SW480 (cell line): Measurements from ENCODE around the gene EXOC5.
A peak's percentile ranks its signal among the peaks of the same experiment; 100 is the strongest.

Experiments
- DNase-seq: peaks from one replicate; pipeline ENCODE4 v3.0.0-alpha.2; 2016; ENCODE audit warnings: low spot score

Gene EXOC5, protein sequence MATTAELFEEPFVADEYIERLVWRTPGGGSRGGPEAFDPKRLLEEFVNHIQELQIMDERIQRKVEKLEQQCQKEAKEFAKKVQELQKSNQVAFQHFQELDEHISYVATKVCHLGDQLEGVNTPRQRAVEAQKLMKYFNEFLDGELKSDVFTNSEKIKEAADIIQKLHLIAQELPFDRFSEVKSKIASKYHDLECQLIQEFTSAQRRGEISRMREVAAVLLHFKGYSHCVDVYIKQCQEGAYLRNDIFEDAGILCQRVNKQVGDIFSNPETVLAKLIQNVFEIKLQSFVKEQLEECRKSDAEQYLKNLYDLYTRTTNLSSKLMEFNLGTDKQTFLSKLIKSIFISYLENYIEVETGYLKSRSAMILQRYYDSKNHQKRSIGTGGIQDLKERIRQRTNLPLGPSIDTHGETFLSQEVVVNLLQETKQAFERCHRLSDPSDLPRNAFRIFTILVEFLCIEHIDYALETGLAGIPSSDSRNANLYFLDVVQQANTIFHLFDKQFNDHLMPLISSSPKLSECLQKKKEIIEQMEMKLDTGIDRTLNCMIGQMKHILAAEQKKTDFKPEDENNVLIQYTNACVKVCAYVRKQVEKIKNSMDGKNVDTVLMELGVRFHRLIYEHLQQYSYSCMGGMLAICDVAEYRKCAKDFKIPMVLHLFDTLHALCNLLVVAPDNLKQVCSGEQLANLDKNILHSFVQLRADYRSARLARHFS

DNA sequence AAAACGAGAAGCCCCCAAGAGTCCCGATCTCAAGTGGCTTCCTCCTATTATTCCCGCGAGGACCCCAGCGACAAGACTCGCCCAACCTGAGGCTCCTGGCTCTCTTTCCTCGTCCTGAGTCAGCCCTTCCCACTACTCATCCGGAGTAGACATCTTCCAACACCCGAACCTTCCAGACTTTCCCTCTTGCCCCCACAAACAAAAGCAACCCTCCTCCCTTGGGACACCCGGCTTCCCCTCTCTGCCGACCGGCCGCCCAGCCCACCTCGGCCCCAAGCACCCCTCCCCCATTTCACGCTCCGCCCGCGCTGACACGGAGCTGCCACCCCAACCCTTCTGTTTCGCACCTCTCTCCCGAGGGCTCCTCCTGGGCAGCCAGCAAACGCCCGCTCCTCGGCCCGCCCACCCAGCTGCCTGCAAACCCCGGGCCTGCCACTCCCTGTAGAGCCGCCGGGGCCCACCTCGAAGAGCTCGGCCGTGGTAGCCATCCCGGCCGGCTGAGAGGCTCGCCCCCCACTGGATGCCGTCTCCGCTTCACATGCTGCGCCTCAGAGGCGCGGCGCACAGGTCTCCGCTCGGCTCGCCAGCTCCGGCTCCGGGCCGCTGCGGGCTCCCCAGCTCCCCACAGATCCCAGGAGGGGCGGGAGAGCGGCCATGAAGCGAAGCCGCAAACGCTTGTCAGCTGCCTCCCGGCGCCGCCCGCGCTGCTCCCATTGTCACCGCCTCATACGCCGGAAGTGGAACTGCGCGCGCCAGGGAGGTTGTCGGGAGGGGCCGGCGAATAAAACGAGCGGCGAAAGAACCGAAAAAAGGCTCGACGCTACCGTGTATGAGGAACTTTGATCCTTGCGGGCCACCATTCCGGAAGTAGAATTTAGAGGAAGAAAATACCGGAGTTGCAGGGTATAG is at the start of gene EXOC5, which contains the start of gene AP5M1:
EXOC5 (minus strand) TSS at position 745 of the 909 bp plus-strand sequence; CDS start at position 488, 257 bp downstream.
AP5M1 (plus strand) TSS at position 811 of the 909 bp plus-strand sequence. CDS start 344 bp downstream, outside the sequence.
- DNase-seq, result peak; percentile 93

DNA sequence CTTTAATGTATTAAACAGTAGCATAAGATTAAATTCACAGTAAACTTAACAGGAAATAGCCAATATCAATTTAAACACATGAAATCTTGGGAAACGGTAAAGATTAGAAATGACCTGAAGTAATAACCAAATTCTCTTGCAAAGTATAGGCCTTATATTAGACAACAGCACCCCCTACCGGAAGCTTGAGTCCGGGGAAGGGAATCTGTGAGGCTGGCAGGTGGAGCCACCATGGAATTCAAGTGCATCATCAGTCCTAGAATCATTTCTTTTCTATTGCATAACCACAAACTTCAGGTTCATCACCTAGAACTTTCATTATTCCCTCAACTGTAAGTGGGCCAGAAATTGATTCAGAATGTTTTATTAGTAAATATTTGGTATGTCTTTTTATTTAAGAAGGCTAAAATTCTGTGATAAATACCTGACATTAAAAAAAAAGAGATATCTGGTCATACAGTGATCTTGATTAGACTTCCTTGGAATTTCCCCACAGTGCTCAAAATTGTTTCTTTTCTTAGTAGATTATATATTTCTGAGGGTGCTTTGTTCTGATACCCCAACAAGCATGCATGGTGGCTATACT is 48.6 kb upstream of the EXOC5 start:
- DNase-seq, result peak; percentile 69

DNA sequence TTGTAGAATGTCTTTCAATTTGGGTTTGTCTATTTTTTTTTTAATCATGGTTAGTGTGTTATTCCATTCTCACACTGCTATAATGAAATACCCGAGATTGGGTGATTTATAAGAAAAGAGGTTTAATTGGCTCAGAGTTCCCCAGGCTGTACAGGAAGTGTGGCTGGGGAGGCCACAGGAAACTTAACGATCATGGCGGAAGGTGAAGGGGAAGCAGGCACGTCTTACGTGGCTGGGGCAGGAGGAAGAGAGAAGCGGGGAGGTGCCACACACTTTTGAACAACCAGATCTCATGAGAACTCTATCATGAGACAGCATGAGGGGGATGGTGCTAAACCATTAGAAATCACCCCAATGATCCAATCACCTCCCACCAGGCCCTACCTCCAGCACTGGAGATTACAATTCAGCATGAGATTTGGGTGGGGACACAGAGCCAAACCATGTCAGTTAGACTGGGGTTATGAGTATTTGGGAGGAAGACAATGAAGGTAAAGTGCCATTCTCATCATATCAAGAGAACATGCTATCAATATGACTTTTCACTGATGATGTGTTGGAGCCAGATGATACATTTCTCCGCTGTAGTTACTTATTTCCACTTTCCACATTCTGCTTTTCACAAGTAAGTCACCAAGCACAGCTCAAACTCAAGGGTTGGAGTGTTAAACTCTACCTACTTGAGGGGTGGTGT is 45.8 kb upstream of the EXOC5 start:
- no peak for DNase-seq

DNA sequence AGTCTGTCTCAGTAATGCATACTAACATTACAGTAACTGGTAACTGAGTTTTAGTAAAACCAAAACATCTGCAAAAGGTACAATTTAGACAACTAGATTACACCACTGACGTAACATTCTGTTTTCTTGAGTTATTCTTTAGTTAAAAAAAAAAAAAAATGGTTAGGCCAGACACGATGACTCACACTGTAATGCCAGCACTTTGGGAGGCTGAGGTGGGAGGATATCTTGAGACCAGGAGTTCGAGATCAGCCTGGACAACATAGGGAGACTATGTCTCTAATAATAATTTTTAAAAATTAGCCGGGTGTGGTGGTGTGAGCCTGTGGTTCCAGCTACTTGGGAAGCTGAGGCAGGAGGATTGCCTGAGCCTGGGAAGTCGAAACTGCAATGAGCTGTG is 34.2 kb upstream of the EXOC5 start:
- DNase-seq, result no peak

DNA sequence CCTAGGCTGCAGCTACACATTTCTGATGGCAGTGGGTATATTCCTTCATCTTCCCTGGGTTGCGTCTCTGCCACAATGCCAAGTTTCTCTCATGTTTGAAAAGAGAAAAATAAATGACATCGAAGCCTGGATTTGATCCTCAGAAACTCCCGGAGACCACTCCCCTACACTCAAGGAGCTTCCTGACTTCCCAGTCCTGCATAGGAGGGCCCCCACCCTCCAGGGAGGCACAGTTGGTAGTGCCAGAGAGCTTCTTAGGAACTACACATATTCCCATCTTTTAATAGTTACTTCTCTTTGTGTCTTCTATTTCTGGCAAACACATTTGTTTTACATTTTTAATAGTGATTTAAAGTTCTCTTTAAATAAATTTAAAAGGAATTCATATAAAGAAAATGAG is 30.8 kb upstream of the EXOC5 start:
- DNase-seq, result no peak

DNA sequence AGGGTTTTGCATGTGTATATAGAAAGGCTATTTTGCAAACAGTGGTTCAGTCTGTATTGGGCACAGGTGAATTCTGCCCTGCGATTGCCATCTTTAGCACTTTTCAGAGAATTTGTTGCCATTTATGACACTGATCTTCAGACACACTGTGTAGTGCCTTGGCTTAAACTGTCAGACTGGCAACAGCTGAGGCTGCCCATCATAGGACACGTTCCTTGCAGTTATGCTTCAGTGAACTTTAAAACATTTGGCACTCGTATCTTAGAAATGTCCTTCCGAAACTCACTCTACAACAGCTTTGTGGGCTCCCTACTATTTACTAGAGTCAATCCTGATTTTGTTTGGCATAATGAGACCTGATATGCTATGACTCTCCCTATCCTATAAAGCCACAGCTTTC is 29.1 kb upstream of the EXOC5 start:
- DNase-seq, result no peak

DNA sequence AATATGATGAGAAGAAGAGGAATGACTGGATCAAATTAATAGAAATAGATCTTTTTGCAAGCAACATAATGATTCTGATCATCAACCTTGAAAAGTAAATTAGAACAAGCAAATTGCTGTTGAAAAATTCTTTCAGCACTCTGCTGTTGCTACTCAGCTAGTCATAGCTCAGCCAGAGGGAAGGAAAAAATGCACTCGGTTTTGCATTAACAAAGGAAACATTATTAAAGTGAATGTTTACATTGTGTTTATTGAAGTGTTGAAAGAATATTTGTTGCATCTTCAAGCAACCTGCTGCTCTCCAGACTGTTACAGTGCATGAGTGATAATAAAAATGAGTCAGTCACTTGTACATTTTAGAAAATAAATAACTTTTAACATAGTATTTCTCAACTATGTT is 26.5 kb upstream of the EXOC5 start:
- no peak for DNase-seq

DNA sequence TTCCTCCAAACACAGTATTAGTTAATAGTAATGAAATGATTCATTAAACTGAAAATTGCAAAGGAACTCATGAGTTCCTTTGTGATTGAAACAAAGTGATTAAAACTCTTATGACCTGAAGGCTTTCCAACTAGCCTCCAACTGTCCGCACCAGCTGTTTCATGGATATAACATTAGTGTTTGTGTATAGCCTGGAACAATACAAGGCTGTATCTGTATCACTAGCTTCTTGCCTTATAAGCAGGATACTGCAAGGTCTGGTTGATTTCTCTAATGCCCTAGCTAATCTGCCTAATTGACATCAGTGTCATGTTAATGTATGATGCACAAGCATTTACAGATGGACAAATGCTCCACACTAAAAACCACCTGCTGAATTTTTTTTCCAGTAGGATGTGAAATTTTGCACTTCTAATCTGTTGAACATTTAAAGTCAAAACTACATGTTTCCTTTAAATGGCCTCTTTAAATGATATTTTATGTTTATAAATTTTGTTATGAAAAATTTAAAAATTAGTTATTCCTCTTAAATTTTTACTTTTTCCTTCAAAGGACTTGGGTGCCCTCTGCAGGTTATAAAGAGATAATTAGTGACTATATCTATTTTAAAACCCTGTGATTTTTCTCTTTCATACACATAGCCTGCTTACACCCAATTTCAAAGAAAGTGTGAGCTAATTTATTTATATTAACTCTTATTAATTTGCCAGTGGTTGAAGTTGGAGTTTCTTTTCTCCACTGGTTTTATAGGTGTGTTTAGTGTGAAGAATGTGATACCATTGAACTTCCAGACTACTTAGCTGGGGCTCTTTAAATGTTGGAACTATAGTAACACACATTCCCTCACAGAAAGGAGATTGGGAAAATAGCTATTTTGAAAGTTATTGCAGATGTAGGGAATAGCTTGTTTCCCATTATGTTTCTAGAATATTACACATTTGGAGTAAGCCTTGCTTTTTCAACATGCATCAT is 25.4 kb upstream of the EXOC5 start:
- DNase-seq, result peak; percentile 2

DNA sequence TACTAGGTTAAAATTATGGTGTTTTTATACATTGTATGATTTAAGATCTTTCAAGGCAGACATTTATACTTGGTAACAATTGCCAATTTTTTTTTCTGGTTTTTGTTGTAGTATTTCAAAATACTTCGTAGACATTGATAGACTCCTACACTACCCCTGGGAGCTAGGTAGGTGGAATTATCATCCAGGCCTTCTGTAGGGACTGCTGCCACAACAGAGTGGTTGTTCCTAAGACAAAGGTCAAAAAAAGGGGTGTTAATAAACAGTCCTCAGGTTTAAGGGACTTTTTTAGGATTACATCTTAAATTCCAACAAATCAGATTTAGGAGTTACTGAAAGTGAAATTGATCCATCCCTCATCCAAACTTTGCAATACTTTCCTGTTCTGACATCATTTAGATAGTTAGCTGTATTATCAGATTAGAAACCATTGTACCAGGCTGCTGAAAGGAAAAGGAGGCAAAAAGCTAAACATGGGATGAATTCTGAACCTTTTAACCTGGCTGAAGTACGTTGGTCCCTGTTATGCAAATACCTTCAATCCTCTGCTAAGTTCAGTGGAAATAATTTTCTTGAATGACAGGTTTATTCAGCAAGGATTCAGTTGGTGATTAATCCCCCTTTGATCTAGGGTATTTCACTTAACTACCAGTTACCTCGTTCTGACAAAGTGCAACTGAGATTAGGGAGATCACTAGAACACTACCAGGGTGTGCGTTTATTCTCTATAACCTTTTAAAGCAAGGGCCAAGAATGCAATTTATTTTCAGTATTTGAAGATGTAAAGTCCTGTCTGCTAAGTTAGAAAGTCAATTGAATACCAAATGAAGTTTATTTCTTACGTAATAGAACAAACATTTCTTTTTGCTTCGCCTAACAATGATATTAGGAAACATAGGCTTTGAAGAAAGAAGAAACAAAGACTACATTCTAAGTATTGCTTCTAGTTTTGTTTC is 23.3 kb upstream of the EXOC5 start:
- DNase-seq, result no peak

DNA sequence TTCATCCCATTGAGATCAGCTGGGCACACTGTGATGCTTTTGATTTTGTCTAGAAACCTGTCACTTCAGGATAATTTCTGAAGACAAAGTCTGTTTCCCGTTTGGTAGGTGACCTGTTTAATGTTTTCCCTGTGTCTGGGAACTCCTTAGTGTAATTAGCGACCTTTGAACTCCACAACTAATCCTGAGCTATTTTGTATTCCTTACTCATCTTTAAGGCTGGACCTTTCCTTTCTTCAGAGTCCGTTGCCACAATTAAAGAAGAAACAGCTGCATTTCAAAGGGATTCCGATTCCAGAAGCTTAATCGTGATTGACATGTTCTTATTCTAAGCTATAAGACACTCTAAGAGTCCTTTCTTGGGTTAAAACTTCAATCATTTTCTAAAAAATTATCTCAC is 22.0 kb upstream of the EXOC5 start:
- DNase-seq, result no peak

DNA sequence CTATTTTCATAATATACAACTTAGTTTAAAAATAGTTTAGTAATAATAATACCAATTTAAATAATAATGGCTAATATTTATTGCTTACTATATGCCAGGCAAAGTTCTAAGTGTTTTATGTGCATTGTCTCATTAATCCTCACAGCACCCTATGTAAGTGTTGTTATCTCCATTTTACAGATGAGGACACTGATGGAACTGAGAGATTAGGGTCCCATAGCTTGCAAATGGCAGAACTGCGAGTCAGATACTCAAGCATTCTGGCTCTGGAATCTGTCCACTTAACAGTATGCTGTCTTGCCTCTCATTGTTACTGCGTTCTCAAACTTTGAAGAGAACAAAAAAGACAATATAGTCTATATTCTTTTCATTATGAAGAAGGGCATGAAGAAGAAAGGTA is 19.0 kb upstream of the EXOC5 start:
- no peak for DNase-seq

DNA sequence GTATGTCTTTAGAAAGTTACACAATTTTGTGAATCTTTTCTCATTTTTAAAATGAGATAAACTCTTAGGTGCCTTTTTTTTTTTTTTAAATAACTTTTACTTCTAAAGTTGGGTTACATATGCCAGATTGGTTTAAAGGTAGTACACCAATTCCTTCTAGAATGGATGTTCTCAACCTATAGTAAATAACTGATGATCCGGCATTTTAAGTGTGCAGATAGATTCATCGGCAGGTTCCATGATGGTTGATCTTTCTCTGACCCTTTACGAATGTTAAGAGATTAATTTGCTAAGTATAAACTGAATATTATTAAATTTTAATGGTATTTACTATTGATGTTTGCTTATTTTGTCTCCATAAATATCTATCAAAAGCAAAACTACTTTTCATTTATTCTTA is 8.4 kb upstream of the EXOC5 start:
- DNase-seq, result no peak

DNA sequence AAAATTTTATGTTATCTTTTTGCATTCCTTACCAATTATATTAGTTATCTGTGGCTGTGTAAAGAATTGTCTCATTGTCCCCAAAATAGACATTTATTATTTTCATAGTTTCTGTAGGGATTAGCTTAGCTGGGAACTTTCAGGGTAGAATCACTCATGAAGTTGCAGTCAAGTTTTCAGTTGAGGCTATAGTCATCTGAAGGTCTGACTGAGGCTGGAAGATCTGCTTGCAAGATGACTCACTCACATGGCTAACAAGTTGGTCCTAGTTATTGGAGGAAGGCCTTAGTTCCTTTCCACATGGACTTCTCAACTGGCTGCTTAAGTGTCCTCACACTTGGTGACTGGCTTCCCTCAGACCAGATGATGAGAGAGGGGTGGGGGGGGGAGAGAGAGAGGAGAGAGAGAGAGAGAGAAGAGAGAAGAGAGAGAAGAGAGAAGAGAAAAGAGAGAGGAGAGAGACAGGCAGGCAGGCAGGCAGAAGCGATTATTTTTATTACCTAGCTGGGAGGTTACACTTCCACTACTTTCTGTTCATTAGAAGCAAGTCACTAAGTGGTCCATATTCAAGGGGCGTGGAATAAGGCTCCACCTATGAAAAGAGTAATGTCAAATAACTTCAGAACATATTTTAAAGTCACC is 6.4 kb upstream of the EXOC5 start:
- no peak for DNase-seq

DNA sequence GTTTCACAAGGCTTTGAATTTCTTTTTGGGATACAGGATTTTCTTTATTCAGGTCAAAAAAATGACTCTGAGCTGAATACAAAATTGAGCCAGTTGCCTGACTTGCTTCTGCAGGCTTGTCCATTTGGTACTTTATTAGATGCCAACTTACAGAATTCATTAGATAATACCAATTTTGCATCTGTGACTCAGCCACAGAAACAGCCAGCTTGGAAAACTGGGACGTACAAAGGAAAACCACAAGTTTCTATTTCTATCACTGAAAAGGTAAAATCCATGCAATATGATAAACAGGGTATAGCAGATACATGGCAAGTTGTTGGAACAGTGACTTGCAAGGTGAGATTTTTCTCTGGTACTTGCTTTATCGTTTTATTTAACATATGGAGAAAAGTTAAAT is 5.8 kb upstream of the EXOC5 start:
- no peak for DNase-seq

DNA sequence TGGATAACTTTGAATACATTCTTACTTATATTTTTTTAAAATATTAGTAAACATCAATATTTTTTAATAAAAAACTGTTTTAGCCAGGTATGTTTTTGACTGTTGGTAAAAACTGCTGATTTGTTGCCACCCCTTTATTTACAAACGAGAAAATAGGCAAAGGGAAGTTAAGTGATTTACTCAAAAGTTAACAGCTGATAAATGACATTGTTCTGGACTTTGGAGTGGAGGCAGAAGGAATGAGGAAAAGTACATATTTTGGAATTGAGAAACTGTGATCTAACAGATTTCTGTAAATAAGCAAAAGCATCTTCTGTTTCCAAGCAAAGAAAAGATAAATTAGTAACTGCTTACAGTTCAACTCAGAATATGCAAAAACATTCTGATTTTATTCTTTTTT is 4.5 kb upstream of the EXOC5 start:
- no peak for DNase-seq

DNA sequence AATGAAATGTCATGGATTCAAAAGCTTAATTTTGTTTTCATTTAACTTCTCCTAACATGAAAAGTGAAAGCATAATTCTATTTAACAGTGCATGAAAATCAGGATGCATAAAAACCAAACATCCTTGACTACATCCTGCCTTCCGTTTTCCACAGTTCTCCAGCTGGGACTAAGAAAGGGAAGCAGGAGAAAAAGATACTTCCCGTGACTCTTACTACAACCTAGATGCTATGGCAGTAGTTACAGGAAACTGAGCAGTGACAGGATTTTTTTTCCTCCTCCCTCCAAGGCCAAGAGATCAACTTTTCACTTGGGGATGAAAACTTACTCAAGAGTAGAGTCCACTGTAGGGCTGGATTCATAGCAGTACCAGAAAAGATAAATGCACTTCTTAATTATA is 2.6 kb downstream of the EXOC5 start:
- DNase-seq, result no peak

DNA sequence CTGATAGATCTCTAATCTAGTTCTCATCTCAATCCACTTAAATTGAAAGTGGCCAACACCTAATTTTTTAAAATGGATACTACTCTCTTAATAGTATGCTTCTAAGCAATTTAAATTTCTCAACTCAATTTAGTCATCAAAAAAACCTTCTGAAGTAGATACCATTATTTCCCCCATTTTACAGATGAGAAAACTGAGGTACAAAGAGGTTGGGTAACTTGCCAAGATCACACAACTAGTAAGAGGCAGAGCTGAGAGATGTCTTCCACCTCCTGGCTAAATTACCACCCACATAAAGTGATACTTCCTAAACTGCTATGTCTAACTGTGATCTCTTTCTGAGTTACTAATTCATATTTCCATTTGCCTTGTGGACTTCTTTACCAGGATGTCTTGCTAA is 6.6 kb downstream of the EXOC5 start:
- DNase-seq, result no peak

DNA sequence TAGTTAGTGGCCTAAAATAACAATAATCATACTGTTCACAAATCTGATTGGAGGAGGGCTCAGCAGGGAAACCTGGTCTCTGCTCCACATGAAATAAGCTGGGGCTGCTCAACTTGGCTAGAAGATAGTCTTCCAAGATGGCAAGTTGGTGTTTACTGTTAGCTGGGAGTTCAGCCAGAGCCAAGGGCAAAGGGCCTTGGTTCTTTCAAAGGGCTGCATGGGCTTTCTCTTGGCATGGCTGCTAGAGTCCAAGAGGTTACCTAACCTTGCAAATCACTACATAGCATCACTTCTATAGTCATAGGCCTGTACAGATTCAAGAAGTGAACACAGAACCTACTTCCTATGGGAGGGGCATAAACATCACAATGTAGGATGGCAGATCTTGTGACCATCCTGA is 7.1 kb downstream of the EXOC5 start:
- DNase-seq, result no peak

DNA sequence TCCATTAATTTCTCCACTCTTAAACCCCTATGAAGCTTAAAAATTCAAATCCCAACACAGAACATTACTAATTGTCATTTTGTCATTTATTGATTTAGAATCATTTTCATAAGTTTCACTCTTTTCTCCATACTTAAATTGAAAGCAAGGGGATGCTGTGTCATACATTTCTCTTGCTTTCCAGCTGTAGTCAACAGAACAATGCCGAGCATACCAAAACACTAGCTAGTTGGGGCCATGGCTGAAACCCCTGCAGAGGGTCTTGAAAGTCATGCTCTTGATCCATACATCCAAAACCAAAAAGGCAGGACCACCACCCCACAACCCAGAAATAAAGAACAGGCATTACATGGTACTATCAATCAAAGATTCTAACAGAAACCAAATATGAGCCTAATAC is 9.0 kb downstream of the EXOC5 start:
- DNase-seq, result no peak
